Measurements from ENCODE around the gene NTM.
A peak's percentile ranks its signal among the peaks of the same experiment; 100 is the strongest.

Gene NTM

GRCh38 chr11:131886201-131886600, 515.8 kb downstream of the NTM start:
- H2AK5ac ChIP-seq (ENCODE audit: low read depth, low read length): no peak overlapping the region
- H3K27me3 ChIP-seq (ENCODE audit: control insufficient read depth in 3 of 3, insufficient read depth in 3 of 3, low read depth in 1 of 3, low read length in 3 of 3): peaks cover 0 to 11% (median 0%) of the 10 kb centered on the region in 3 experiments
- no peak overlapping the region for H2AFZ ChIP-seq (ENCODE audit: low read length)
- peaks cover 8 to 25% of the 10 kb centered on the region in 2 donors for H3K4me1 ChIP-seq (ENCODE audit: control insufficient read depth in 2 of 2, insufficient read depth in 1 of 2, low read depth in 1 of 2, low read length in 2 of 2)
- no CpG with 5 or more reads among the region's 3 CpGs for WGBS, 2 donors (ENCODE audit: extremely low coverage in 2 of 2, insufficient read length in 2 of 2, insufficient replicate concordance in 1 of 2)
- no peak overlapping the region for H3K27ac ChIP-seq (replicated peaks; ENCODE audit: low read length)
- H2BK120ac ChIP-seq (ENCODE audit: low read depth, low read length): no peak overlapping the region
- H3K36me3 ChIP-seq (replicated peaks in 1 of 2; ENCODE audit: control insufficient read depth in 2 of 2, insufficient read depth in 2 of 2, low read length in 2 of 2): no peaks in the 10 kb centered on the region
- H3K23ac ChIP-seq (ENCODE audit: low read depth, low read length, poor library complexity): no peak overlapping the region
- H2BK15ac ChIP-seq (ENCODE audit: low read length): no peak overlapping the region
- H3K18ac ChIP-seq (ENCODE audit: low read length): no peak overlapping the region
- H3K79me1 ChIP-seq (ENCODE audit: low read depth, low read length): no peaks in the 10 kb centered on the region
- no peak for DNase-seq (ENCODE audit: low spot score)
- no peak overlapping the region for H3K4me3 ChIP-seq (ENCODE audit: low read length in 2 of 2)
- H3K9me3 ChIP-seq (replicated peaks in 1 of 2; ENCODE audit: control insufficient read depth in 2 of 2, insufficient read depth in 1 of 2, low read depth in 1 of 2, low read length in 2 of 2): no peaks in the 10 kb centered on the region
- no peak overlapping the region for H3K4ac ChIP-seq (ENCODE audit: low read length)
- no peak overlapping the region for H3K9ac ChIP-seq (ENCODE audit: low read depth, low read length, poor library complexity)
- no peak overlapping the region for H4K8ac ChIP-seq (ENCODE audit: low read depth, low read length)
- no peak overlapping the region for H2BK5ac ChIP-seq (ENCODE audit: low read length)
- no peak overlapping the region for H3K14ac ChIP-seq (ENCODE audit: low read length)
- H4K91ac ChIP-seq (ENCODE audit: low read depth, low read length, poor library complexity): no peak overlapping the region
- no peak overlapping the region for H2BK12ac ChIP-seq (ENCODE audit: low read length)
- no peak overlapping the region for H3K4me2 ChIP-seq (ENCODE audit: insufficient read depth, low read length, poor library complexity, severe bottlenecking)

DNA sequence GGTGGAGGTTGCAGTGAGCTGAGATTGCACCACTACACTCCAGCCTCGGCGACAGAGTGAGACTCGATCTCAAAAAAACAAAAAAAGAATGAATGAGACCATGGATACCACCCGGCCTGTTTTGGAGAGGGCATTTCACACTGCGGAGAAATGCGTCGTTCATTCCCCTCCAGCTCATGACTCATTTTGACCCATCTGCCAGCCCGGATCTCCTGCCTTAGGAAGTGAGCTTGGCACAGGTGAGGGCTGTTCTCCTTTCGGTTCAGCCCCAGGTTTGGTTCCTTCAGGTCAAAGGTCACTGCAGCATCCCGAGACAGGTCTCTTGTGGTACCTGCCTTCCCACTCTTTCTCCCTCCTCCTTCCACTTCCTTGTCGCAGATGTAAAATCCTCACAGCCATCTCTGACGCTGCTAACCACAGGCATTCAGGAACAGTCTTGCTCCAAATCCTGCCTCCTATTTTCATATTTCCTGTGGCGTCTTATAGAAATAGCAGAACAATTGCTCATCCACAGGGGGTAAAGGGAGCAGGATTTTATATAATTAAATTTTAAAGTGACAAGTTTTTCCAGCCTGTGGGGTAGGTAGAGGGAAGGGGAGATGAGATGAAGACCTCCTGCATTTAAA, 517.9 kb downstream of the NTM start:
- Histone ChIP-seq H2BK15ac (ENCODE audit: low read length) (no peak overlapping the region), H4K8ac (ENCODE audit: low read depth, low read length) (no peak overlapping the region), H3K14ac (ENCODE audit: low read length) (no peak overlapping the region), H3K27ac (replicated peaks; ENCODE audit: low read length) (no peak overlapping the region), H3K9ac (ENCODE audit: low read depth, low read length, poor library complexity) (no peak overlapping the region), H2BK120ac (ENCODE audit: low read depth, low read length) (no peak overlapping the region), H2AK5ac (ENCODE audit: low read depth, low read length) (no peak overlapping the region), H3K23ac (ENCODE audit: low read depth, low read length, poor library complexity) (no peak overlapping the region), H2BK5ac (ENCODE audit: low read length) (no peak overlapping the region), H3K4me3 (ENCODE audit: low read length in 2 of 2) (no peak overlapping the region), H3K4me1 (ENCODE audit: control insufficient read depth in 2 of 2, insufficient read depth in 1 of 2, low read depth in 1 of 2, low read length in 2 of 2) (peaks cover 8 to 25% of the 10 kb centered on the region in 2 donors), H3K4me2 (ENCODE audit: insufficient read depth, low read length, poor library complexity, severe bottlenecking) (no peak overlapping the region), H2BK12ac (ENCODE audit: low read length) (no peak overlapping the region), H3K9me3 (replicated peaks in 1 of 2; ENCODE audit: control insufficient read depth in 2 of 2, insufficient read depth in 1 of 2, low read depth in 1 of 2, low read length in 2 of 2) (no peaks in the 10 kb centered on the region), H2AFZ (ENCODE audit: low read length) (no peak overlapping the region), H3K4ac (ENCODE audit: low read length) (no peak overlapping the region), H3K18ac (ENCODE audit: low read length) (no peak overlapping the region), H3K36me3 (replicated peaks in 1 of 2; ENCODE audit: control insufficient read depth in 2 of 2, insufficient read depth in 2 of 2, low read length in 2 of 2) (no peaks in the 10 kb centered on the region), H3K79me1 (ENCODE audit: low read depth, low read length) (no peaks in the 10 kb centered on the region), H3K27me3 (ENCODE audit: control insufficient read depth in 3 of 3, insufficient read depth in 3 of 3, low read depth in 1 of 3, low read length in 3 of 3) (peaks cover 0 to 15% (median 0%) of the 10 kb centered on the region in 3 experiments), H4K91ac (ENCODE audit: low read depth, low read length, poor library complexity) (no peak overlapping the region)
- no CpG with 5 or more reads among the region's 13 CpGs for WGBS, 2 donors (ENCODE audit: extremely low coverage in 2 of 2, insufficient read length in 2 of 2, insufficient replicate concordance in 1 of 2)
- DNase-seq (ENCODE audit: low spot score): no peak

- H2BK12ac ChIP-seq (ENCODE audit: low read length): no peak overlapping the region
- no peak overlapping the region for H2BK15ac ChIP-seq (ENCODE audit: low read length)
- no peak overlapping the region for H3K23ac ChIP-seq (ENCODE audit: low read depth, low read length, poor library complexity)
- H4K91ac ChIP-seq (ENCODE audit: low read depth, low read length, poor library complexity): no peak overlapping the region
- no peak for DNase-seq (ENCODE audit: low spot score)
- no peak overlapping the region for H3K18ac ChIP-seq (ENCODE audit: low read length)
- H3K79me1 ChIP-seq (ENCODE audit: low read depth, low read length): no peaks in the 10 kb centered on the region
- H3K36me3 ChIP-seq (replicated peaks in 1 of 2; ENCODE audit: control insufficient read depth in 2 of 2, insufficient read depth in 2 of 2, low read length in 2 of 2): no peaks in the 10 kb centered on the region
- no peak overlapping the region for H2BK5ac ChIP-seq (ENCODE audit: low read length)
- no CpG with 5 or more reads among the region's 2 CpGs for WGBS, 2 donors (ENCODE audit: extremely low coverage in 2 of 2, insufficient read length in 2 of 2, insufficient replicate concordance in 1 of 2)
- H2AK5ac ChIP-seq (ENCODE audit: low read depth, low read length): no peak overlapping the region
- H3K4me3 ChIP-seq (ENCODE audit: low read length in 2 of 2): no peak overlapping the region
- no peak overlapping the region for H2BK120ac ChIP-seq (ENCODE audit: low read depth, low read length)
- no peak overlapping the region for H3K4ac ChIP-seq (ENCODE audit: low read length)
- no peak overlapping the region for H3K27ac ChIP-seq (replicated peaks; ENCODE audit: low read length)
- no peak overlapping the region for H3K14ac ChIP-seq (ENCODE audit: low read length)
- H4K8ac ChIP-seq (ENCODE audit: low read depth, low read length): no peak overlapping the region
- no peak overlapping the region for H3K9ac ChIP-seq (ENCODE audit: low read depth, low read length, poor library complexity)
- peaks cover 0 to 15% (median 0%) of the 10 kb centered on the region in 3 experiments for H3K27me3 ChIP-seq (ENCODE audit: control insufficient read depth in 3 of 3, insufficient read depth in 3 of 3, low read depth in 1 of 3, low read length in 3 of 3)
- no peaks in the 10 kb centered on the region for H3K9me3 ChIP-seq (replicated peaks in 1 of 2; ENCODE audit: control insufficient read depth in 2 of 2, insufficient read depth in 1 of 2, low read depth in 1 of 2, low read length in 2 of 2)
- H3K4me2 ChIP-seq (ENCODE audit: insufficient read depth, low read length, poor library complexity, severe bottlenecking): no peak overlapping the region
- peaks cover 8 to 26% of the 10 kb centered on the region in 2 donors for H3K4me1 ChIP-seq (ENCODE audit: control insufficient read depth in 2 of 2, insufficient read depth in 1 of 2, low read depth in 1 of 2, low read length in 2 of 2)
- H2AFZ ChIP-seq (ENCODE audit: low read length): peak overlapping the region; percentile 15
Observed at GRCh38 chr11:131889146-131889577, 518.7 kb downstream of the NTM start.

GRCh38 chr11:131889760-131890581, 519.6 kb downstream of the NTM start:
- Histone ChIP-seq H4K91ac (ENCODE audit: low read depth, low read length, poor library complexity) (no peak overlapping the region), H3K4me1 (ENCODE audit: control insufficient read depth in 2 of 2, insufficient read depth in 1 of 2, low read depth in 1 of 2, low read length in 2 of 2) (peaks cover 8 to 27% of the 10 kb centered on the region in 2 donors), H2BK5ac (ENCODE audit: low read length) (no peak overlapping the region), H2AFZ (ENCODE audit: low read length) (no peak overlapping the region), H3K18ac (ENCODE audit: low read length) (no peak overlapping the region), H3K4me3 (ENCODE audit: low read length in 2 of 2) (no peak overlapping the region), H3K9me3 (replicated peaks in 1 of 2; ENCODE audit: control insufficient read depth in 2 of 2, insufficient read depth in 1 of 2, low read depth in 1 of 2, low read length in 2 of 2) (no peaks in the 10 kb centered on the region), H2BK15ac (ENCODE audit: low read length) (no peak overlapping the region), H3K79me1 (ENCODE audit: low read depth, low read length) (no peaks in the 10 kb centered on the region), H2BK120ac (ENCODE audit: low read depth, low read length) (no peak overlapping the region), H3K27ac (replicated peaks; ENCODE audit: low read length) (peak overlapping the region; percentile 42), H3K36me3 (replicated peaks in 1 of 2; ENCODE audit: control insufficient read depth in 2 of 2, insufficient read depth in 2 of 2, low read length in 2 of 2) (no peaks in the 10 kb centered on the region), H2BK12ac (ENCODE audit: low read length) (no peak overlapping the region), H3K27me3 (ENCODE audit: control insufficient read depth in 3 of 3, insufficient read depth in 3 of 3, low read depth in 1 of 3, low read length in 3 of 3) (peaks cover 0 to 11% (median 0%) of the 10 kb centered on the region in 3 experiments), H3K14ac (ENCODE audit: low read length) (no peak overlapping the region), H3K9ac (ENCODE audit: low read depth, low read length, poor library complexity) (no peak overlapping the region), H4K8ac (ENCODE audit: low read depth, low read length) (peak overlapping the region; percentile 19), H3K4me2 (ENCODE audit: insufficient read depth, low read length, poor library complexity, severe bottlenecking) (no peak overlapping the region), H3K23ac (ENCODE audit: low read depth, low read length, poor library complexity) (no peak overlapping the region), H2AK5ac (ENCODE audit: low read depth, low read length) (no peak overlapping the region), H3K4ac (ENCODE audit: low read length) (no peak overlapping the region)
- WGBS, 2 donors (ENCODE audit: extremely low coverage in 2 of 2, insufficient read length in 2 of 2, insufficient replicate concordance in 1 of 2): no CpG with 5 or more reads among the region's 4 CpGs
- no peak for DNase-seq (ENCODE audit: low spot score)

Data from neuronal stem cell (in vitro differentiated cells).